NCI-H748 (cell line): ENCODE data around the gene OR6K2.
"Not testable (repeated sequence)": the region's sequence is repeated elsewhere in the genome, so short reads cannot be mapped to it uniquely, and the experiment has no call there.

ENCODE experiments used
- DNase-seq: peaks from one replicate; lab custom pipeline; 2025; ENCODE audit not compliant: unreplicated experiment; lab: John Stamatoyannopoulos, UW

The OR6K2 gene, protein sequence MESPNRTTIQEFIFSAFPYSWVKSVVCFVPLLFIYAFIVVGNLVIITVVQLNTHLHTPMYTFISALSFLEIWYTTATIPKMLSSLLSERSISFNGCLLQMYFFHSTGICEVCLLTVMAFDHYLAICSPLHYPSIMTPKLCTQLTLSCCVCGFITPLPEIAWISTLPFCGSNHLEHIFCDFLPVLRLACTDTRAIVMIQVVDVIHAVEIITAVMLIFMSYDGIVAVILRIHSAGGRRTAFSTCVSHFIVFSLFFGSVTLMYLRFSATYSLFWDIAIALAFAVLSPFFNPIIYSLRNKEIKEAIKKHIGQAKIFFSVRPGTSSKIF

DNA sequence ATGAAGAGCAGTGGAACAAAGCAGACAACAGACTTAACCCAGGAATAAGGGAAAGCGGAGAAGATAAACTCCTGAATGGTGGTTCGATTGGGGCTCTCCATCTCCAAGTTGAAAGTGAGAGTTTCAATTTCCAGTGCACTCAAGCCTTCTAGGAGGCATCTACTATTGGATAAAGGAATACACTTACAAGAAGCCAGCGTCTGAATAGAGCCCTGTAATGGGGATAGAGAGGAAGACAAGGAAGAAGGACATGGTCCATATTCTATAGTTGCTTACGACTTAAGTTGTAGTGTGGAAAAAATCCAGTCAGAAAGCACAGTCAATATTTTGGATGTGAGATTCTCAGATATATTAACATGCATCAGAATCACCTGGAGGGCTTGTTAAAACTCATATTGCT lies at the start of gene OR6K2:
OR6K2 (minus strand) TSS at position 101 of the 400 bp plus-strand sequence; CDS start at position 101, 0 bp downstream.
- DNase-seq = no peak

DNA sequence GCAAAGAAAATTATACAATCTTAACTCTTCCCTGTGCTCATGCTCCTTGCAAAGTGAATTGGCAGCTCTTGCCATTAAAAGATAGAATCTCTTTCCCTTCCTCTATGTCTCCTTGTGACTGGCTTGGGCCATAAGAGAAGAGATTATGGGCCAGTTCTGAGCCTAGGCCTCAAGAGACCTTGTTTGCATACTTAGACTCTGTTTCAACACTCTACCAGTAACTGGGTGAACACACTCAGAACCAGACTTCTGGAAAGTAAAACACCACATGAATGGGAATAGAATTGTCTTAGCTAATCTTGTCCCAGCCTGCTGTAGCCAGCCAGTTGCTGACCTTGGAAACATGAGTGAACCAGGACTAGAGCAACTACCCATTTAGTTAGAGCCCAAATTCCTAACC lies 35.4 kb upstream of the OR6K2 start:
- DNase-seq = no peak

DNA sequence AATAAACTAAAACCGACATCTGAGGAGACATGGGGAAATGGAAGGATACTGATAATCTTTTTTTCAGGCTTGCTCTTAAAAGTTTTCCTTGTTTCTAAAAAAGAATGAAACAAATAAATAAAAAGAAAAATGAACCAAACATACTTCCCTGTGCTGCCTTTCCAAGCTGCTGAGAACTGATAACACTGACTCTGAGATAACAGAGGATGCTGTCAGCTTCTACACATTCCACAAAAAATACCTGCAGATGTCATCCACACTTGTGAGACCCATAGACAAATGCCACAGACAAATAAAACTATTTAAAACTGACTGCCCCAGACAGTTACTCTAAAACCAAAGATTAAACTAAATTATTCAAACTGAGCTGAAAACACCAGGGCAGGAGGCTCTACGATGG lies 32.1 kb upstream of the OR6K2 start:
- DNase-seq = no peak

DNA sequence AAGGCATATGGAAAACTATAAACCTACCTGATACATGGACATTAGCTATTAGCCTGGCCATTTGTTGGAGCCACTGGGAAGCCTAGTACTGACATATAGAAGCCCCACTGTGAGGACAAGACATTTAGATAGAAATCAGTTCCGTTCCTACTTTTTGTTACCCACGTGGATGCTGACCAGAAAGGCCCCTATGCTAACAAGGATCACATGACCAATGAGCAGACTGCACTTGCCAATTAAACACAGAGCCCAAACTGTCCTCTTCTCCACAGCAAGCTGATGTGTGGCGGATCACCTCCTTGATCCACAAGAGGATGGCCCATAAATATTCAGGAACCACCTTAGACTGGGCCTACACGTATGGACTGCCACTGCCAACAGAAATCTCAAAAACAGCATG lies 31.3 kb upstream of the OR6K2 start:
- no peak for DNase-seq

DNA sequence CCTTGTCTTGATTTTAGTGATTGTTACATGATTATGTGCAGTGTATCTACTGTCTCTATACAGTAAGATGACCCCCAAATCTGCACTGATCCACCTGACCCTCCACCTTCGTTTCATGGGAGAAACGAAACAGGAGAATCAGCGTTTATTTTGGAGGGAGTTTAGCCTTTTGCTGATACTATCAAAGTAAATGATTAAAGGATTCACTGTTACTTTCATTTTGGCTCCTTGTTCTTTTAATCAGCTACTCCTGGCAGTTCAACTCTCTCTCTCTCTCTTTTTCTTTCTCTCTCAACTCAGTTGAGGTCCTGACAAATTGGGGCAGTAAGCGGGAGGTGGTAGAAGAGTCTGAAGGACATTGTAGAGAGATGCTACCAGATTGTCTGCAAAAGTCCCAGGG lies 30.0 kb upstream of the OR6K2 start:
- DNase-seq = no peak

DNA sequence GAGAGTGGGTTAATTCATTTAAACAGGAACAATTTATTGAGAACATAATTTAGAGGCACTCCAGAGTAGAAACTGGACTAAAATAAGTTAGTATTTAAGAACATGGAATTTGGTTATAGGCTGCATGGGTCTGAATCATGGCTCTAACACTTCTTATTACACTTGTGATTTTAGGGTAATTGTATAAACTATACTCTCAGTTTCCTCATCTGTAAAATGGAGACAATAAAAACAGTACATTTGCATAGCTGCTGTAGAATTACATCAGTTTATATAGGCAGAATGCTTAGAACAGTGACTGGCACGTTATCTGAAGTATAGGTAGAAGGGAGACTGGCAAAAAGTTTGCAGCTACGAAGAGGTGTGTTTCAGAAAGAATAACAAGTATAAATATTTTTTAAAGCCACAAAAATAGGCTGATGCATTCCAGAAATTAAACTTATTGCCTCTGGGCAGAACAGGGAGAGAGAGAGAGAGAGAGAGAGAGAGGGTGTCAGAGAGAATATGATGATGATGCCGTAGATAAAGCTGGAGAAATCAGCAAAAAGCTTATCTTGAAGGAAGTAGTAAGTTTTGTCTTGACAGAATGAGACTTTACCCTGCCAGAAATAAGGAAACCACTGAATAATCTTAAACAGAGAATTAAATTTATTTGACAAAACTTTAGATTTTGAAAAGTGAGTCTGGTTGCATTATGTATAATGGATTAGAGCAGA lies 28.2 kb upstream of the OR6K2 start:
- no peak for DNase-seq

DNA sequence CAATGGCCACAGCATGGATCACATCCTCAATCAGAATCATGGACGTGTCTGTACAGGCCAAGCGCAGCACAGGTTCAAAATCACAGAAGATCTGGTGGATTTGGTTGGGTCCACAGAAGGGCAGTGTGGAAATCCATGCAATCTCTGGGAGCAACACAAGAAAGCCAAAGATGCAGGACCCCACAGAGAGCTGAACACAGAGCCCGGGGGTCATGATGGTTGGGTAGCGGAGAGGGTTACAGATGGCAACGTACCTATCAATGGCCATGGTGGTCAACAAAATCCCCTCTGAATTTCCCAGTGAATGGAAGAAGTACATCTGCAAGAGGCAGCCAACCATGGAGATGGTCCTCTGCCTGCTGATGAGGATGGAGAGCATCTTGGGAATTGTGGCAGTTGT lies 24.0 kb upstream of the OR6K2 start:
- no peak for DNase-seq

DNA sequence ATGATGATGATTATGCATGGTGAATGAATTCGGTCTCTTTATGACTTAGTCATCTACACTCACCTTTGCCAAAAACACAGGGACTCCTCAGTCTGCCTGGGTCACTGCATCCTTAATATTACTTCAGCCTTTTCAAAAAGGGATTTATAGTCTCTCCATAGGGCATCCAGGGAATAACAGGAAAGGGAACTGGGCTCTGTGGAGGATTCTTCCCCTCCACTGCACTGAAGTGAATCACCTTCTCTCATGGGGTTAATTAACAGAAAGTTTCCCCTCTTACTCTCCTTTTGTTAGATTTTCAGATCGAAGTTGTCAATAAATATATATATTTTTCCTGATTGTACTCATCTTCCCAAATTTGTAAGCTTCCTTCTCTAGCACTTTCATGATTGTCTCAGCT lies 20.2 kb upstream of the OR6K2 start, which contains the start of gene OR6K3:
OR6K3 (minus strand) TSS at position 101 of the 400 bp plus-strand sequence. CDS start 2,605 bp downstream, outside the sequence.
- no peak for DNase-seq

DNA sequence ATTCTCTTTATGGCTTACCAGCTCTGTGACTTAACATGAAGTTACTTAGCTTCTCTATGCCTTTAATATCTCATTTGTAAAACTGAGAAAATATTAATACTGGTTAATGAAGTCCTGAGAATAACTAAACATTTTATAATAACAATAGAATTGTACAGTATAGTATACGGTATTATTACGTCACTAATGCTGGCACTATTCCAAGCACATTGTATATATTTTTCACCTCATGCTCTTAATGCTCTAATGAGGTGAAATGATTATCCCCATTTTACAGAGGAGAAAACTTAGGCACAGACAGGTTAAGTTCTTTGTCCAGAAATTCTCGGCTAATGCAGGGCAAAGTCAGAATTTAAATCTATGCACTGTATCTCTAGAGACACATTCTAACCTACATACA lies 19.2 kb upstream of the OR6K2 start:
- no peak for DNase-seq

DNA sequence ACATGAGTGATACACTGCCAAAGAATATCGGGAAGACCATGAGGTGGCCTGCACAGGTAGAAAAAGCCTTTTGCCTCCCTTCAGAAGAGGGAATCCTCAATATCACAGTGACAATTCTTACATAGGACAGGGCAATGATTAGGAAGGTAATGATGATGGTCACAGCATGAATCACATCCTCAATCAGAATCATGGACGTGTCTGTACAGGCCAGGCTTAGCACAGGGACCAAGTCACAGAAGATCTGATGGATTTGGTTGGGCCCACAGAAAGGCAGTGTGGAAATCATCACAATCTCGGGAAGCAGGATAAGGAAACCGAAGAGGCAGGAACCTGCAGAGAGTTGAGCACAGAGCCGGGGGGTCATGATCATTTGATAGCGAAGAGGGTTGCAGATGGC lies 16.9 kb upstream of the OR6K2 start:
- no peak for DNase-seq

DNA sequence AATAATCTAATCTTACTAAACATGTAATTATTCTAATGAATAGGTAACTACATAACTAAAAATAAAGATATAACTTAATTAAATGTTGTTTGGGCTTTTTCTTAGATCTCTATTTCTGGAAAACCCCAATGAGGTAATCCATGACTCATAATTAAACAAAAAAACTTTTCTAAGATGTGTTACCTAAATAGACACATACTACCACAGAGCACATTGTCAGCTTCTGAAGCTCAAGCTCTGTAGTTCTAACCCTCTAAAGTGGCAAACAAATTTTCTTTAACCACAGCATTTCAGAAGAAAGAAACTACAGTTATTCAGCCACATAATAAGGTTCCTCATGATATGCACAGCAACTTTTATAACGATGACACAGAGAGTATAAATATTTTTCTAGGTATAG lies 15.9 kb upstream of the OR6K2 start:
- DNase-seq = no peak

DNA sequence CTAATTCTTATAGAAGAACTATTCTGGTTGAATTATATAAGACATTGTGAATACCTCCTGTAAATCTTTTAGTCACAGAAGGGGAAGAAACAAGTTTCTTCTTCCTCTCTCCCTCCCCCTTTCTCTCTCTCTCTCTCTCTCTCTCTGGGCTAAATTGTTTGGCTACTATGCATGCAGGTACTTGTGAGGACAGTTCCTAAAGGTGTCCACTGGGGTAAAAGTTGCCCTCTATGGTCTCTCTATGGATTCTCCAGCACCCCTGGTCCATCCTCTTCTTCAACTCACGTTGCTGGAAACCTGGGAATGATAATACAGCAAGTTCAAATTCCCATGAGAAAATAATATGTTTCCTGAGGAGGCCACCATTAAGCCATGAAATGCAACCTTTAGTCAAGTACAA lies 14.3 kb upstream of the OR6K2 start:
- DNase-seq = no peak

DNA sequence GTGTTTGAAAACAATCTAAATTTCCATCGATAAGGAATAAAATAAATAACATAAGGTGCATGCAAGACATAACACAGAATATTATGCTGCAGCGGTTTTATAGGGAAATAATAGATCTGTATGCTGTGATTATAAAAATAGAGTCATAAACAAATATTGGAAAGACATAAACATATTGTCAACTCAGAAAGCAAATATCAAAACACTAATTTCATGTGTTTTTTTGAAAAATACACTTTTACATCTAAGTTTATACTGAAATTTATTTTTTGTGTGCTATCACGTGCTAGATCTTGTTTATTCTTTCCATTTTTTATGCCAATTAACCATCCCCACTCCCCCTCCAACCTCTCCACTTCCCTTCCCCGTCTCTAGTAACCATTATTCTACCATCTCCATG lies 10.6 kb upstream of the OR6K2 start:
- DNase-seq = no peak

DNA sequence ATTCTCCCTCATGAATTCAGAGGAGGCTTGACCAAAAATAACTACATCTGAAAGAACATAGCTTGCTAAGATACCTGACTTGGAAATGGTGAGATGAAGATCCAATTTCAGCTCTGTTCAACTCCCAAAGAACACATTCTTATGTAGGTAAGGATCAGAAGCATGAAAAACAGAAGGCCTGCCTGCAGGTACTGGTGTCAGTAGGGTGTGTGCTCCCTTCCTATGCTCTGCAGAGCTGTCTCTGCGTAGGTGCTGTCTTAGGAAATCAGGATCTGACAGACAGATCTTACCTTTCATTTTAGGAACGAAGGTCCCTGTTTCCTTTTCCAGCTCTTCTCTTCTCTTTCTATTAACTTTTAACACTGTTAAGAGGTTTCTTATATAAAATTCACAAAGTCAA lies 5.6 kb upstream of the OR6K2 start:
- DNase-seq = no peak

DNA sequence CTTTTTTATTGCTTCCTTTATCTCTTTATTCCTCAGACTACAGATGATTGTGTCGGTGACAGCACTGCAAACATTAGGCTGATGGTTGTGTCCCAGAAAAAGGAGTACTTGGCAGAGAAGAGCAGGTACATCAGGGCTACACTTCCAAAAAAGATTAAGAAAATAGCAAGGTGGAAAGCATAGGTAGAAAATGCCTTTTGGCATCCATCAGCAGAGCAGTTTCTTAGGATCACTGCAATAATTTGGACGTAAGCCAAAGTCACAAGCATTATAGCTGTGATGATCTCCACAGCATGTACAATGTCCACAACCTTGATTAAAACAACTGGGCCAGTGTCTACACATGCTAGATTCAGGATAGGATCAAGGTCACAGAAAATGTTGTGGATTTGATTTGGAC lies 5.9 kb downstream of the OR6K2 start:
- no peak for DNase-seq

DNA sequence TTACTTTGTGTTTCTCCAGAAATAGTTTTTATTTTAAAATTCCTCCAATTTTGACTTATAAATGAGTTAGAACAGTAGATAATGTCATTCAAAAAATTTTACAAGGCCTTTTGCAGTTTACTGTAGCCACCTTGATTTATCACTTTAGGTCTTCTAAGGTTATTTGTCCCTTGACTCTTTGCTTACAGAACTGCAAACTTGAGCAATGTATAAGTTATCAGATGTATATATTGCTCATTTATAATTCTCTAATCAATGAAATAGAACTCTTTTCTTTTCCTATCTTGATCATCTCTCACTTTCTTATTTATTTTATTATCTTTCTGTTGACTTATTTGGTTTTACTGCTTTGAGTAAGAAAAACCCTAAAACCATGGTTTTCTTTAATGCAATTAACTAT lies 8.1 kb downstream of the OR6K2 start:
- no peak for DNase-seq

DNA sequence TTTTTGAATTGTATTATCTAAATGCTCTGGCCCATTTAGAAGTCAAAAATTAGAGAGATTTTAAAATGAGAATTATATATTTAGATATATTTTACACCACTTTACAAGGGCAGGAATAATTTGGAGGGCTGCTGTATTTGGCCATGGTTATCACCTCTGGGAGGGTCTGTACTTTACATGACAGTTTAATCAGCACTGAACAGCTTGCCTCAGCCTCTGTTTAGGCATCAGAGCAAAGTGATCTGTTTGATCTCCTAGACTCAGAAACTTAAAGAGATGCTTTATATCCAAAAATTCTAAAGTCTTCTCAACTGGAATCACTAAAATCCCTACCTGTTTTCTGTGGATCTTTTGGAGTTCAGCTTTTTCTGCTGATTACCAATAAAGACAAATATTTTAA lies 8.5 kb downstream of the OR6K2 start:
- no peak for DNase-seq

DNA sequence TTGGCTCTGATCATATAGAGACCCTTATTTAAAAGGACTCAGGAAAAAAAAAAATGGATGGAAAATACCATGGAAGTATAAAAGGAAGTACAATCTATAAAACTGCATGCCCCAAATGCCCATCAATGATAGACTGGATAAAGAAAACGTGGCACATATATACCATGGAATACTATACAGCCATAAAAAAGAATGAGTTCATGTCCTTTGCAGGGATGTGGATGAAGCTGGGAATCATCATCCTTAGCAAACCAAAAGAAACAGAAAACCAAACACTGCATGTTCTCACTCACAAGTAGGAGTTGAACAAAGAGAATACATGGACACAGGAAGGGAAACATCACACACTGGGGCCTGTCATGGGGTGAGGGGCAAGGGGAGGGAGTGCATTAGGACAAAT lies 9.3 kb downstream of the OR6K2 start:
- not testable (repeated sequence) for DNase-seq

DNA sequence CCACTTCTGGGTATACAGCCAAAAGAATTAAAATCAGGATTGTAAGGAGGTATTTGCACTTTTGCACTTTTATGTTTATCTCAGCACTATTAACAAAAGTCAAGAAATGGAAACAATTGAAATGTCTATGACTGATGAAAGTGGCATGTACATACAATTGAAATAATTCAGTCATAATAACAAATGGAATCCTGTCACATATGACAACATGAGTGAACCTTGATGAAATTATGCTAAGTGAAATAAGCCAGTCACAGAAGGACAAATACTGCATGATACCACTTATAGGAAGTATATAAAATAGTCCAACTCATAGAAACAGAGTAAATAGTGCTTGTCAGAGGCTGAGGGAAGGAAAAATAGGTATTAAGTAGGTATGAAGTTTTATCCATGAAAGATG lies 10.6 kb downstream of the OR6K2 start:
- no peak for DNase-seq

DNA sequence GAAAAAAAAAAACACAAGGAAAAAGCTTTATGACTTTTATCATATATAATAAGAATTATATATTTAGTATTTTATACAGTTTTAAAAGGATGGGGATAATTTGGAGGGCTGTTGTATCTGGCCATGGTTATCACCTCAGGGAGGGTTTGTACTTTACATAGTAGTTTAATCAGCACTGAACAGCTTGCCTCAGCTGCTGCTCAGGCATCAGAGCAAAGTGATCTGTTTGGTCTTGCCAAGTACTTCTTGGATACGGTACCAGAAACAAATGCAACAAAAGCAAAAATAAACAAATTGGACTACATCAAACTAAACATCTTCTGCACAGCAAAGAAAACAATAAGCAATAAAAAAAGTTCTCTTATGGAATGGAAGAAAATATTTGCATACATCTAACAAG lies 11.3 kb downstream of the OR6K2 start:
- DNase-seq = no peak

DNA sequence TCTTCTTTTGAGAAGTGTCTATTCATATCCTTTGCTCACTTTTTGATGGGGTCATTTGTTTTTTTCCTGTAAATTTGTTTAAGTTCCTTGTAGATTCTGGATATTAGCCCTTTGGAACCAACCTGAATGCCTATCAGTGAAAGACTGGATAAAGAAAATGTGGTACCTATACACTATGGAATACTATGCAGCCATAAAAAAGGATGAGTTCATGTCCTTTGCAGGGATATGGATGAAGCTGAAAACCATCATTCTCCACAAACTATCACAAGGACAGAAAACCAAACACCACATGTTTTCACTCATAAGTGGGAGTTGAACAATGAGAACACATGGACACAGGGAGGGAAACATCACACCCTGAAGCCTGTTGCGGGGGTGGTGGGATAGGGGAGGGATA lies 12.1 kb downstream of the OR6K2 start:
- DNase-seq = not testable (repeated sequence)

DNA sequence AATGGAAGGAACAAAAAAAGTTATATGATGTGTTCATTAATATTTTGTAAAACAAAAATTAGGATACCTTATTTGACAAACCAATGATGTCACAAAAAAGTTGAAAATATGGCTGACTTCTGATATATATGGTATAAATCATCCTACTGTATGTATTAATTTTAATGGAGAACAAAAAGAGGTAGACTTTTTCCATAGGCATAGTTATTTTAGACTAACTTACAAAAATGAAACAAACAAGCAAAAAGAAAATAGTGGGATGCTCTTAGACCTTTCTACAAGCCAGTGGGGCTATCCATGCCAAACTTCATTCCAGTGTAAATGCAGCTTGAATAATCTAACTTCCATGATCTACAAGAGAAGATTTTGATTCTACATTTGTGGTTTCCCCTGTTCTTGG lies 13.4 kb downstream of the OR6K2 start:
- no peak for DNase-seq
